ENCODE results near the gene ZBTB4. TPM values are rescaled to one million over a fixed set of nuclear protein-coding genes. Genes with fewer than 3 reads are reported as not detected.
"Not testable (repeated sequence)": the region's sequence is repeated elsewhere in the genome, so short reads cannot be mapped to it uniquely, and the experiment has no call there.

The ZBTB4 gene
- total RNA-seq, 2 experiments from 2014 or later: 29.8 to 30.0 TPM

GRCh38 chr17:7478276-7479212, 887 bp downstream of the ZBTB4 start:
- Mint-ChIP-seq H3K27ac (peak overlapping the region; percentile 90), H3K4me3 (peak overlapping the region; percentile 94), H3K4me1 (ENCODE audit: low read depth) (peaks cover 71% of the 10 kb centered on the region), H3K36me3 (ENCODE audit: low read depth) (peaks cover 20% of the 10 kb centered on the region), H3K9me3 (ENCODE audit: insufficient read depth) (no peaks in the 10 kb centered on the region), H3K27me3 (ENCODE audit: low read depth) (no peaks in the 10 kb centered on the region)
- ChIA-PET CTCF (interaction anchor here (1.3 to 7.9 kb wide), 5 partner anchors 37 to 209 kb away, joined by 3 to 78 read pairs (median 6); partner anchors contain the start of genes FGF11, SENP3, TMEM102 and TP53), POLR2A (interaction anchor here (0.6 to 5.6 kb wide), 11 partner anchors 7 to 695 kb away, joined by 3 to 36 read pairs (median 4); partner anchors contain the start of genes CHRNB1 and TP53)
- DNase-seq: peak; percentile 74
- ATAC-seq: peak; percentile 37

GRCh38 chr17:7477392-7478275, 1.8 kb downstream of the ZBTB4 start:
- Mint-ChIP-seq H3K9me3 (ENCODE audit: insufficient read depth) (no peaks in the 10 kb centered on the region), H3K36me3 (ENCODE audit: low read depth) (peaks cover 22% of the 10 kb centered on the region), H3K4me1 (ENCODE audit: low read depth) (peaks cover 68% of the 10 kb centered on the region), H3K27ac (peak overlapping the region; percentile 90), H3K4me3 (peak overlapping the region; percentile 94), H3K27me3 (ENCODE audit: low read depth) (no peaks in the 10 kb centered on the region)
- DNase-seq (peak; percentile 39), ATAC-seq (peak; percentile 7)
- ChIA-PET CTCF (interaction anchor here (1.0 to 7.9 kb wide), 6 partner anchors 33 to 122 kb away, joined by 3 to 78 read pairs (median 6); partner anchors contain the start of genes FGF11, SENP3 and TMEM102), POLR2A (interaction anchor here (0.6 to 5.6 kb wide), 9 partner anchors 10 to 210 kb away, joined by 3 to 36 read pairs (median 3); partner anchors contain the start of genes MPDU1 and TP53)

- no peak for ATAC-seq
- Mint-ChIP-seq H3K4me3 (peak overlapping the region; percentile 94), H3K27ac (peak overlapping the region; percentile 90), H3K4me1 (ENCODE audit: low read depth) (peaks cover 65% of the 10 kb centered on the region), H3K9me3 (ENCODE audit: insufficient read depth) (no peaks in the 10 kb centered on the region), H3K27me3 (ENCODE audit: low read depth) (no peaks in the 10 kb centered on the region), H3K36me3 (ENCODE audit: low read depth) (peaks cover 22% of the 10 kb centered on the region)
- no peak for DNase-seq
- CTCF ChIA-PET: interaction anchor here (0.7 to 7.9 kb wide), 6 partner anchors 22 to 121 kb away, joined by 3 to 78 read pairs (median 6); partner anchors contain the start of genes FGF11, SENP3 and TMEM102
- POLR2A ChIA-PET: interaction anchor here (0.6 to 5.6 kb wide), 8 partner anchors 8 to 107 kb away, joined by 3 to 36 read pairs (median 4); partner anchors contain the start of gene MPDU1
Measured at GRCh38 chr17:7476951-7477350, 2.5 kb downstream of the ZBTB4 start.

- ChIA-PET CTCF (interaction anchor here (0.7 to 7.9 kb wide), 9 partner anchors 14 to 121 kb away, joined by 3 to 78 read pairs (median 4); partner anchors contain the start of genes FGF11, SENP3 and TMEM102), POLR2A (interaction anchor here (0.6 to 5.6 kb wide), 12 partner anchors 8 to 106 kb away, joined by 3 to 36 read pairs (median 4); partner anchors contain the start of gene POLR2A)
- peak overlapping the region; percentile 90 for H3K27ac Mint-ChIP-seq
- DNase-seq (no peak), ATAC-seq (no peak)
- H3K9me3 Mint-ChIP-seq (ENCODE audit: insufficient read depth): no peaks in the 10 kb centered on the region
- H3K4me3 Mint-ChIP-seq: peak overlapping the region; percentile 94
- no peaks in the 10 kb centered on the region for H3K27me3 Mint-ChIP-seq (ENCODE audit: low read depth)
- H3K36me3 Mint-ChIP-seq (ENCODE audit: low read depth): peaks cover 22% of the 10 kb centered on the region
- peaks cover 65% of the 10 kb centered on the region for H3K4me1 Mint-ChIP-seq (ENCODE audit: low read depth)
Measured at GRCh38 chr17:7476494-7476893, 2.9 kb downstream of the ZBTB4 start.

GRCh38 chr17:7475764-7476422, 3.5 kb downstream of the ZBTB4 start:
- POLR2A ChIA-PET: interaction anchor here (1.0 to 2.5 kb wide), 10 partner anchors 8 to 77 kb away, joined by 3 to 11 read pairs (median 4); partner anchors contain the start of gene POLR2A
- H3K27me3 Mint-ChIP-seq (ENCODE audit: low read depth): no peaks in the 10 kb centered on the region
- no peaks in the 10 kb centered on the region for H3K9me3 Mint-ChIP-seq (ENCODE audit: insufficient read depth)
- no peak overlapping the region for H3K4me3 Mint-ChIP-seq
- H3K36me3 Mint-ChIP-seq (ENCODE audit: low read depth): peaks cover 22% of the 10 kb centered on the region
- ATAC-seq (no peak), DNase-seq (no peak)
- peak overlapping the region; percentile 90 for H3K27ac Mint-ChIP-seq
- peaks cover 64% of the 10 kb centered on the region for H3K4me1 Mint-ChIP-seq (ENCODE audit: low read depth)
- CTCF ChIA-PET: interaction anchor here (0.7 to 7.9 kb wide), 8 partner anchors 15 to 120 kb away, joined by 3 to 78 read pairs (median 6); partner anchors contain the start of genes FGF11, SENP3 and TMEM102

GRCh38 chr17:7474767-7475166, 4.7 kb downstream of the ZBTB4 start:
- CTCF ChIA-PET: interaction anchor here (7.9 kb wide), 1 partner anchor 37 kb away, joined by 78 read pairs; the partner anchor contains the start of genes FGF11 and TMEM102
- Mint-ChIP-seq H3K4me1 (ENCODE audit: low read depth) (peaks cover 56% of the 10 kb centered on the region), H3K36me3 (ENCODE audit: low read depth) (peaks cover 18% of the 10 kb centered on the region)
- not testable (repeated sequence) for H3K4me3 Mint-ChIP-seq; ATAC-seq; H3K9me3 Mint-ChIP-seq (ENCODE audit: insufficient read depth); DNase-seq; H3K27me3 Mint-ChIP-seq (ENCODE audit: low read depth); H3K27ac Mint-ChIP-seq
- POLR2A ChIA-PET: interaction anchor here (1.7 to 1.9 kb wide), 2 partner anchors 9 to 12 kb away, joined by 4 to 11 read pairs; partner anchors contain the start of gene POLR2A

GRCh38 chr17:7471729-7472128, 7.7 kb downstream of the ZBTB4 start:
- ChIA-PET POLR2A (interaction anchor here (1.3 to 1.8 kb wide), 3 partner anchors 8 to 16 kb away, joined by 6 to 9 read pairs (median 6); partner anchors contain the start of genes POLR2A and ZBTB4), CTCF (interaction anchor here (1.0 to 1.7 kb wide), 2 partner anchors 9 to 89 kb away, joined by 5 to 7 read pairs; partner anchors contain the start of genes SLC35G6 and ZBTB4)
- peak overlapping the region; percentile 76 for H3K27ac Mint-ChIP-seq
- no peak overlapping the region for H3K4me3 Mint-ChIP-seq
- DNase-seq (no peak), ATAC-seq (peak; percentile 39)
- no peaks in the 10 kb centered on the region for H3K27me3 Mint-ChIP-seq (ENCODE audit: low read depth)
- peaks cover 14% of the 10 kb centered on the region for H3K36me3 Mint-ChIP-seq (ENCODE audit: low read depth)
- H3K9me3 Mint-ChIP-seq (ENCODE audit: insufficient read depth): no peaks in the 10 kb centered on the region
- H3K4me1 Mint-ChIP-seq (ENCODE audit: low read depth): peaks cover 50% of the 10 kb centered on the region

GRCh38 chr17:7470457-7470973, 8.9 kb downstream of the ZBTB4 start:
- CTCF ChIA-PET: interaction anchor here (1.7 kb wide), 1 partner anchor 10 kb away, joined by 7 read pairs; the partner anchor contains the start of genes SLC35G6 and ZBTB4
- Mint-ChIP-seq H3K36me3 (ENCODE audit: low read depth) (peaks cover 17% of the 10 kb centered on the region), H3K4me1 (ENCODE audit: low read depth) (peaks cover 45% of the 10 kb centered on the region)
- H3K9me3 Mint-ChIP-seq (ENCODE audit: insufficient read depth); H3K27ac Mint-ChIP-seq; DNase-seq; H3K27me3 Mint-ChIP-seq (ENCODE audit: low read depth); ATAC-seq; H3K4me3 Mint-ChIP-seq: not testable (repeated sequence)
- POLR2A ChIA-PET: interaction anchor here (1.7 to 1.8 kb wide), 2 partner anchors 9 to 13 kb away, joined by 6 to 9 read pairs; partner anchors contain the start of genes POLR2A and ZBTB4

- H3K4me3 Mint-ChIP-seq; ATAC-seq; POLR2A ChIA-PET; DNase-seq; CTCF ChIA-PET; H3K9me3 Mint-ChIP-seq (ENCODE audit: insufficient read depth); H3K27ac Mint-ChIP-seq; H3K27me3 Mint-ChIP-seq (ENCODE audit: low read depth): not testable (repeated sequence)
- Mint-ChIP-seq H3K36me3 (ENCODE audit: low read depth) (peaks cover 19% of the 10 kb centered on the region), H3K4me1 (ENCODE audit: low read depth) (peaks cover 44% of the 10 kb centered on the region)
Measured at GRCh38 chr17:7469843-7470242, 9.6 kb downstream of the ZBTB4 start.

GRCh38 chr17:7468804-7469389, 10.5 kb downstream of the ZBTB4 start:
- H3K9me3 Mint-ChIP-seq (ENCODE audit: insufficient read depth): no peaks in the 10 kb centered on the region
- DNase-seq (no peak), ATAC-seq (no peak)
- H3K27me3 Mint-ChIP-seq (ENCODE audit: low read depth): no peaks in the 10 kb centered on the region
- no peak overlapping the region for H3K4me3 Mint-ChIP-seq
- H3K36me3 Mint-ChIP-seq (ENCODE audit: low read depth): peaks cover 18% of the 10 kb centered on the region
- peaks cover 39% of the 10 kb centered on the region for H3K4me1 Mint-ChIP-seq (ENCODE audit: low read depth)
- CTCF ChIA-PET: no interaction called here
- H3K27ac Mint-ChIP-seq: no peak overlapping the region
- POLR2A ChIA-PET: interaction anchor here (1.2 kb wide), 1 partner anchor 10 kb away, joined by 4 read pairs; the partner anchor contains the start of gene ZBTB4

All from activated CD8-positive, alpha-beta T cell treated with anti-CD3 and anti-CD28 coated beads, Interleukin-2, amount 10 ng/mL, durations not matched to agents 7 days and 5 days (primary cell).